HepG2 (cell line): ENCODE results near the gene TOB1. TPM values are rescaled to one million over a fixed set of nuclear protein-coding genes. Genes with fewer than 3 reads are reported as not detected.

Experiments used
- BORCS8-MEF2B ChIP-seq: sonication (generic); formaldehyde crosslinking; IDR thresholded peaks from 2 replicates; pipeline ENCODE4 v1.8.0; 2022; ENCODE audit warnings: mild to moderate bottlenecking, missing genetic modification reagents
- CBX1 ChIP-seq: IDR thresholded peaks from one replicate; pipeline ENCODE4 v1.6.1; 2016; ENCODE audit warnings: antibody characterized with exemption, low read depth
- DNMT1 ChIP-seq: sonication (generic); formaldehyde crosslinking; IDR thresholded peaks from 2 replicates; pipeline ENCODE4 v1.5.1; 2020; ENCODE audit warnings: mild to moderate bottlenecking, missing genetic modification reagents
- ELF3 ChIP-seq: IDR thresholded peaks from 2 replicates; pipeline ENCODE4 v1.6.1; 2016; ENCODE audit warnings: missing genetic modification reagents, missing compliant biosample characterization
- FOXC1 ChIP-seq: sonication (generic); formaldehyde crosslinking; IDR thresholded peaks from 2 replicates; pipeline ENCODE4 v1.8.0; 2022; ENCODE audit warnings: mild to moderate bottlenecking, missing genetic modification reagents, borderline replicate concordance
- FOXP1 ChIP-seq, 2 experiments: fragments of 450-650 bp in 1 of 2; IDR thresholded peaks; 2 replicates each; pipeline ENCODE4 v1.6.1; 2017 to 2018; ENCODE audit warnings: antibody characterized with exemption in 1 of 2
- HNF4A ChIP-seq: sonication (generic); formaldehyde crosslinking; IDR thresholded peaks from 2 replicates; pipeline ENCODE4 v1.4.0; 2020; ENCODE audit warnings: missing genetic modification reagents
- HNF4G ChIP-seq, 2 experiments: sonication (generic) in 1 of 2; formaldehyde crosslinking in 1 of 2; IDR thresholded peaks; 2 replicates each; pipeline versions ENCODE4 v1.4.0 to v1.6.1; 2011 to 2020; ENCODE audit warnings: borderline replicate concordance in 2 of 2, low read depth in 2 of 2, mild to moderate bottlenecking in 2 of 2, low read length in 1 of 2, missing genetic modification reagents in 1 of 2, moderate library complexity in 1 of 2
- HOXA3 ChIP-seq: sonication (generic); formaldehyde crosslinking; IDR thresholded peaks from 2 replicates; pipeline ENCODE4 v1.5.0; 2020; ENCODE audit warnings: missing genetic modification reagents
- MTA1 ChIP-seq: sonication (generic); formaldehyde crosslinking; IDR thresholded peaks from 2 replicates; pipeline ENCODE4 v1.4.0; 2020; ENCODE audit warnings: missing genetic modification reagents, mild to moderate bottlenecking, borderline replicate concordance
- MYC ChIP-seq: sonication (generic); formaldehyde crosslinking; IDR thresholded peaks from 2 replicates; pipeline ENCODE4 v1.9.0; 2021; ENCODE audit warnings: missing genetic modification reagents, borderline replicate concordance
- NFKBIZ ChIP-seq: IDR thresholded peaks from 2 replicates; pipeline ENCODE4 v1.6.1; 2018; ENCODE audit warnings: missing genetic modification reagents, missing compliant biosample characterization
- RCOR2 ChIP-seq: IDR thresholded peaks from 2 replicates; pipeline ENCODE4 v1.6.1; 2016; ENCODE audit warnings: missing biosample characterization, missing genetic modification reagents
- SOX5 ChIP-seq: IDR thresholded peaks from 2 replicates; pipeline ENCODE4 v1.6.1; 2016; ENCODE audit warnings: borderline replicate concordance
- TRAFD1 ChIP-seq: sonication (generic); formaldehyde crosslinking; IDR thresholded peaks from 2 replicates; pipeline ENCODE4 v1.5.1; 2020; ENCODE audit warnings: missing genetic modification reagents, mild to moderate bottlenecking, borderline replicate concordance
- TRIM24 ChIP-seq: sonication (generic); formaldehyde crosslinking; IDR thresholded peaks from 2 replicates; pipeline ENCODE4 v1.8.0; 2022; ENCODE audit warnings: mild to moderate bottlenecking, missing genetic modification reagents
- U2AF2 ChIP-seq: fragments of 200-400 bp; formaldehyde crosslinking; IDR thresholded peaks from 2 replicates; pipeline ENCODE4 v1.6.1; 2017; ENCODE audit warnings: low read depth, mild to moderate bottlenecking, low read length
- ZFX ChIP-seq: sonication (generic); formaldehyde crosslinking; IDR thresholded peaks from 2 replicates; pipeline ENCODE4 v1.4.0; 2020; ENCODE audit warnings: mild to moderate bottlenecking, low read depth, missing genetic modification reagents, moderate library complexity
- ZMYM3 ChIP-seq: sonication (generic); formaldehyde crosslinking; IDR thresholded peaks from 2 replicates; pipeline ENCODE4 v1.5.1; 2020; ENCODE audit warnings: mild to moderate bottlenecking, missing genetic modification reagents
- ZNF10 ChIP-seq: sonication (generic); formaldehyde crosslinking; IDR thresholded peaks from 2 replicates; pipeline ENCODE4 v1.4.0; 2020; ENCODE audit warnings: mild to moderate bottlenecking, low read depth, missing genetic modification reagents, borderline replicate concordance
- ZNF136 ChIP-seq: sonication (generic); formaldehyde crosslinking; IDR thresholded peaks from 2 replicates; pipeline ENCODE4 v1.8.1; 2022; ENCODE audit warnings: low read depth, mild to moderate bottlenecking, moderate library complexity, missing genetic modification reagents
- ZNF292 ChIP-seq: sonication (generic); formaldehyde crosslinking; IDR thresholded peaks from 2 replicates; pipeline ENCODE4 v1.8.1; 2022; ENCODE audit warnings: mild to moderate bottlenecking, low read depth, missing genetic modification reagents, borderline replicate concordance
- ZNF543 ChIP-seq: sonication (generic); formaldehyde crosslinking; IDR thresholded peaks from 2 replicates; pipeline ENCODE4 v1.4.0; 2020; ENCODE audit warnings: mild to moderate bottlenecking, missing genetic modification reagents
- ZNF549 ChIP-seq: sonication (generic); formaldehyde crosslinking; IDR thresholded peaks from 2 replicates; pipeline ENCODE4 v1.5.0; 2020; ENCODE audit warnings: missing genetic modification reagents
- ZNF552 ChIP-seq: sonication (generic); formaldehyde crosslinking; IDR thresholded peaks from 2 replicates; pipeline ENCODE4 v1.9.0; 2022; ENCODE audit warnings: missing genetic modification reagents, mild to moderate bottlenecking, borderline replicate concordance
- polyA plus RNA-seq, 8 experiments: library from polyadenylated mRNA; depleted of rRNA in 3 of 8; stranded (reverse) in 7 of 8; unstranded in 1 of 8; fragments of >200 nt; fragmentation: Illumina TruSeq in 4 of 8; extraction: Trizol in 4 of 8; gene quantifications; 2 replicates each; pipeline versions ENCODE4 v1.2.1 to v1.2.3, GENCODE V29; 2011 to 2016; ENCODE audit warnings: low read depth in 4 of 8, missing spikeins in 1 of 8, mixed read lengths in 1 of 8; ENCODE audit not compliant: insufficient read depth in 1 of 8
- total RNA-seq, 5 experiments: library from RNA; depleted of rRNA; stranded (reverse); fragments of >200 nt; fragmentation: Illumina TruSeq; extraction: Trizol; gene quantifications; 2 replicates each; pipeline ENCODE4 v1.2.3, GENCODE V29; 2016; ENCODE audit warnings: low read depth in 1 of 5
- TF ChIP-seq, protein P1 (sequence below): IDR thresholded peaks from 2 replicates; pipeline ENCODE4 v1.6.1; 2016
- TF ChIP-seq, protein P2 (sequence below), 2 experiments: sonication (generic) in 1 of 2; formaldehyde crosslinking in 1 of 2; IDR thresholded peaks; 2 replicates each; pipeline versions ENCODE4 v1.4.0 to v1.6.1; 2018 to 2020; ENCODE audit warnings: missing genetic modification reagents in 2 of 2, borderline replicate concordance in 1 of 2, low read depth in 1 of 2, mild to moderate bottlenecking in 1 of 2, missing biosample characterization in 1 of 2

The TOB1 gene
- total and polyA plus RNA-seq, 2 of the 13 experiments (the other 11 are each of a cell fraction or from before 2014, with no cell fraction given), result 21.9 to 57.7 TPM

- TF ChIP-seq MYC (CRISPR knock-in tag) (no peak), TRIM24 (CRISPR knock-in tag) (no peak), HNF4A (CRISPR knock-in tag) (peak; percentile 73; the same call in 1 of the 2 replicates), TRAFD1 (CRISPR knock-in tag) (no peak), ELF3 (CRISPR knock-in tag) (peak; percentile 66; the same call in 1 of the 2 replicates), ZFX (peak; percentile 31; the same call in 1 of the 2 replicates), ZNF292 (CRISPR knock-in tag) (peak; percentile 69), HNF4G (IDR thresholded peaks at IDR 0.05; ENCODE audit: borderline replicate concordance, low read depth, low read length) (peak; percentile 67; the same call in 1 of the 2 replicates), HNF4G (CRISPR knock-in tag; IDR thresholded peaks at IDR 0.05; ENCODE audit: borderline replicate concordance, low read depth) (no peak), ZNF552 (CRISPR knock-in tag) (no peak), RCOR2 (CRISPR knock-in tag) (0 out of 2 replicates have a peak, but pooled peaks have one; percentile 21), FOXC1 (CRISPR knock-in tag) (0 out of 2 replicates have a peak, but pooled peaks have one; percentile 17), ZNF549 (CRISPR knock-in tag) (no peak), MTA1 (CRISPR knock-in tag) (peak; percentile 46; the same call in 1 of the 2 replicates), FOXP1 (IDR thresholded peaks at IDR 0.05) (no peak), FOXP1 (CRISPR knock-in tag; IDR thresholded peaks at IDR 0.05) (0 out of 2 replicates have a peak, but pooled peaks have one; percentile 27), NFKBIZ (CRISPR knock-in tag) (no peak), BORCS8-MEF2B (peak; percentile 76; the same call in 1 of the 2 replicates), ZNF543 (CRISPR knock-in tag) (no peak), ZMYM3 (peak; percentile 57; the same call in 1 of the 2 replicates), ZNF10 (CRISPR knock-in tag) (no peak), SOX5 (peak; percentile 20; the same call in 1 of the 2 replicates), U2AF2 (no peak), HOXA3 (CRISPR knock-in tag) (peak; percentile 46), DNMT1 (CRISPR knock-in tag) (no peak), ZNF136 (CRISPR knock-in tag) (0 out of 2 replicates have a peak, but pooled peaks have one; percentile 64), CBX1 (no peak)
- TF ChIP-seq, protein P1, sequence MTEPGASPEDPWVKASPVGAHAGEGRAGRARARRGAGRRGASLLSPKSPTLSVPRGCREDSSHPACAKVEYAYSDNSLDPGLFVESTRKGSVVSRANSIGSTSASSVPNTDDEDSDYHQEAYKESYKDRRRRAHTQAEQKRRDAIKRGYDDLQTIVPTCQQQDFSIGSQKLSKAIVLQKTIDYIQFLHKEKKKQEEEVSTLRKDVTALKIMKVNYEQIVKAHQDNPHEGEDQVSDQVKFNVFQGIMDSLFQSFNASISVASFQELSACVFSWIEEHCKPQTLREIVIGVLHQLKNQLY (CRISPR knock-in tag), result 0 out of 2 replicates have a peak, but pooled peaks have one; percentile 32
- TF ChIP-seq, protein P2, sequence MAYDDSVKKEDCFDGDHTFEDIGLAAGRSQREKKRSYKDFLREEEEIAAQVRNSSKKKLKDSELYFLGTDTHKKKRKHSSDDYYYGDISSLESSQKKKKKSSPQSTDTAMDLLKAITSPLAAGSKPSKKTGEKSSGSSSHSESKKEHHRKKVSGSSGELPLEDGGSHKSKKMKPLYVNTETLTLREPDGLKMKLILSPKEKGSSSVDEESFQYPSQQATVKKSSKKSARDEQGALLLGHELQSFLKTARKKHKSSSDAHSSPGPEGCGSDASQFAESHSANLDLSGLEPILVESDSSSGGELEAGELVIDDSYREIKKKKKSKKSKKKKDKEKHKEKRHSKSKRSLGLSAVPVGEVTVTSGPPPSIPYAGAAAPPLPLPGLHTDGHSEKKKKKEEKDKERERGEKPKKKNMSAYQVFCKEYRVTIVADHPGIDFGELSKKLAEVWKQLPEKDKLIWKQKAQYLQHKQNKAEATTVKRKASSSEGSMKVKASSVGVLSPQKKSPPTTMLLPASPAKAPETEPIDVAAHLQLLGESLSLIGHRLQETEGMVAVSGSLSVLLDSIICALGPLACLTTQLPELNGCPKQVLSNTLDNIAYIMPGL (CRISPR knock-in tag; IDR thresholded peaks at IDR 0.05; ENCODE audit: borderline replicate concordance in 1 of 2, low read depth in 1 of 2), result peak in 1 of 2 experiments; percentile 60; a peak in 1 of 4 replicates
Observed at GRCh38 chr17:50889528-50890118, 23.5 kb upstream of the TOB1 start (continued).
